Measurements from ENCODE around the gene COX19.

The COX19 gene

DNA sequence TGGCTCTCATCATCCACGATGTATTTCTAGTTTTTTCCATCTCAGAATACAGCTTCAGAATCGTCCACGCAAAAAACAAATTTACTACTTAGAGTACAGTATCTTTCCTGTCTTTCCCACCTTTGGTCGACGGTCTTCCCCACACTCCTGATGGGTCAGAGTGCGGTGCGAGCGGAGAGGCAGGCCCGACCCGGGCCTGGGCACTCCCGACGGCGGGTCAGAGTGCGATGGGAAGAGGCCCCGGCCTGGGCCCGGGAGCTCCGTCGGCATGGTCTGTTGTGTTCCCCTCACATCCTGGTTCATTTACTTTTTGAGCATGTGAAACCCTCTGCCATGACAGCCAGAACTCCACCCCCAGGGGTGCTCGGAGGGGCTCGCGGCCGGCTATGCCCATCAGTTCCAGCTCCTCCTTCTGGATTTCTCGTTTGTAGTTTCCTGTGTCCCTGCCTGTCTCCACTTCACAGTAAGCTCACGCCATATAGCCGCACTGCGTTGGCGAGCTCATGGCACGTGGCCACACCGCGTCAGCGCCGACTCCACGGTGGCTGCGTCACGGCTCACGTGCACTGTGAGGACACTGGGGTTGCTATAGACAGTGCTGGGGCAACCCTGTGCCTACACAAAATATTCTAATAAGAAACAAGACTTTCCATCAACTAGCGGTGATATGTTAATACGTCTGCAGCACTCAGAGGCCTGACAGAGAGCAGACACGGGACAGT is 7.8 kb downstream of the COX19 start:
- TF ChIP-seq, protein P1, sequence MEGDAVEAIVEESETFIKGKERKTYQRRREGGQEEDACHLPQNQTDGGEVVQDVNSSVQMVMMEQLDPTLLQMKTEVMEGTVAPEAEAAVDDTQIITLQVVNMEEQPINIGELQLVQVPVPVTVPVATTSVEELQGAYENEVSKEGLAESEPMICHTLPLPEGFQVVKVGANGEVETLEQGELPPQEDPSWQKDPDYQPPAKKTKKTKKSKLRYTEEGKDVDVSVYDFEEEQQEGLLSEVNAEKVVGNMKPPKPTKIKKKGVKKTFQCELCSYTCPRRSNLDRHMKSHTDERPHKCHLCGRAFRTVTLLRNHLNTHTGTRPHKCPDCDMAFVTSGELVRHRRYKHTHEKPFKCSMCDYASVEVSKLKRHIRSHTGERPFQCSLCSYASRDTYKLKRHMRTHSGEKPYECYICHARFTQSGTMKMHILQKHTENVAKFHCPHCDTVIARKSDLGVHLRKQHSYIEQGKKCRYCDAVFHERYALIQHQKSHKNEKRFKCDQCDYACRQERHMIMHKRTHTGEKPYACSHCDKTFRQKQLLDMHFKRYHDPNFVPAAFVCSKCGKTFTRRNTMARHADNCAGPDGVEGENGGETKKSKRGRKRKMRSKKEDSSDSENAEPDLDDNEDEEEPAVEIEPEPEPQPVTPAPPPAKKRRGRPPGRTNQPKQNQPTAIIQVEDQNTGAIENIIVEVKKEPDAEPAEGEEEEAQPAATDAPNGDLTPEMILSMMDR (IDR thresholded peaks at IDR 0.05), result no peak

DNA sequence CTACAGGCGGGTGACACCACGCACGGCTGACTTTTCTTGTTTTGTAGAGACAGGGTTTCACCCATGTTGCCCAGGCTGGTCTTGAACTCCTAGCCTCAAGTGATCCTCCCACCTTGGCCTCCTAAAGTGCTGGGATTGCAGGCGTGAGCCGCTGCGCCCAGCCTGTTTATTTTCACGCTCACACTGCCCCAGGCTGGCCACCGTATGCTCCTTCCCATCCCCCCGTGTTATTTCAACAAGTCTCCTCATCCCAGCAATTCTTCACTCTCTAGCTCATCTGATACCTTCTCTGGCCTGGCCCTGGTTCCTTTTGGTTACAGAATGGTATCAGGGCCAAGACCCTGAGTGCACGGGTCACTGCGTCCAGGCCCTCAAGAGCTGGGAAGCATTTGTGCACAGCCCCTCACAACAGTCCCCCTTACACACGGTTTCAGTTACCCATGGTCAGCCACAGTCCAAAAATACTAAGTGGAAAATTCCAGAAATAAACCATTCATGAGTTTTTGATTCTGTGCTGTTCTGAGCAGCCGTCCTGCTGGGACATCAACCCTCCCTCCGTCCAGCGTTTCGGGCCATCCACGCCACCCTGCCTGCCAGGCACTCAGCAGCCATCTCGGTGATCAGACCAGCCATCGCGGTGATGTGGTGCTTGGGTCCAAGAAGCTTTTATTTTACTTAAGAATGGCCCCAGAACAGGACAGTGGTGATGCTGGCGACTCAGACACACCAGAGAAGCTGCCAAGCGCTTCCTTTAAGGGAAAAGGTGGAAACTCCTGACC is 8.9 kb downstream of the COX19 start:
- TF ChIP-seq, protein P1 (IDR thresholded peaks at IDR 0.05), result no peak

GRCh38 chr7:964401-965231 is 10.7 kb downstream of the COX19 start:
- TF ChIP-seq, protein P1 (IDR thresholded peaks at IDR 0.05), result peak; percentile 9; the same call in 1 of the 2 replicates

- TF ChIP-seq, protein P1 (IDR thresholded peaks at IDR 0.05), result no peak
Measured at GRCh38 chr7:963236-964078, 11.9 kb downstream of the COX19 start.

DNA sequence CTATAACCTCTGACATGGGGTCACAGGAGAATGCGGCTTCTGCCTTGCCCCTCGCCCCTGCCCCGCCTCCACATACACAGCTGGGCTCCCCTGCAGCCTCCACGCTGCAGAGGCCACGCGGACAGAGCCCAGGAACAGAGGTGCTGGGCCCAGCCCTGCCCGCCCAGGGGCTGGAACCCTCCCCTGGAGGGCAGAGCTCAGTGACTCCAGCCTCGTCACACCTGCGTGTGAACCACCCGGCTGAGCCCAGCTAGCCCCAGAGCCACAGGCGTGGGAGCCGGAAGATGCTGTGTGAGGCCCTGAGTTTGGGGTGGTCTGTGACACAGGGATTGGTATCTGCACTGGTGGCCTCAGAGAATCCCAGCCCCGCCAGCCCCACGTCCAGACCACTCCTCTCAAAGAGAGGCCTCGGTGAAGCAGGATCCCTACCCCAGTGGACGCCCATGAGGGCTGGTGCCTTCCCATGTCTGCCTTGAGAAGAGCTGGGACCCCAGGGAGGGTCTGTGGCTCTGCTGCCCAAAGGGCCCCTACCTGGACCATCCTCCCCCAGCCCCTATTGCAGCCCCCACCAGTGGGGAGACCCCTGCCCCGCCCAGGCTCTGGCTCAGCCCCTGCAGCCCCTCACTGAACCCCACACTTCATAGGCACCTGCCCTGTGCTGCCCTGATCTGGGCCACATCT is 12.8 kb downstream of the COX19 start:
- TF ChIP-seq, protein P1 (IDR thresholded peaks at IDR 0.05), result no peak

GRCh38 chr7:961546-962400 is 13.6 kb downstream of the COX19 start:
- TF ChIP-seq, protein P1 (IDR thresholded peaks at IDR 0.05), result no peak

Data from LNCAP (cell line).